Stimulated activated CD8-positive, alpha-beta memory T cell treated with anti-CD3 and anti-CD28 coated beads, Interleukin-15, amount 100 ng/mL, for 1 hour (primary cell): ENCODE data around the gene YOD1.

Source experiments
- DNase-seq: peaks from one replicate; pipeline ENCODE4 v3.0.0-alpha.2; 2020; ENCODE audit warnings: low read depth

The YOD1 gene

GRCh38 chr1:207025146-207025880, 25.7 kb downstream of the YOD1 start:
- DNase-seq = no peak

- DNase-seq = no peak
Measured at GRCh38 chr1:207024202-207025145, 26.5 kb downstream of the YOD1 start.

- DNase-seq = no peak
Measured at GRCh38 chr1:207022996-207023679, 27.9 kb downstream of the YOD1 start.

- DNase-seq = no peak
Measured at GRCh38 chr1:207021876-207022596, 29.0 kb downstream of the YOD1 start.

GRCh38 chr1:207021139-207021861, 29.7 kb downstream of the YOD1 start:
- no peak for DNase-seq

- DNase-seq = no peak
Measured at GRCh38 chr1:207020709-207021107, 30.3 kb downstream of the YOD1 start.

- DNase-seq = no peak
Measured at GRCh38 chr1:207020065-207020708, 30.8 kb downstream of the YOD1 start.

GRCh38 chr1:207019661-207020060, 31.3 kb downstream of the YOD1 start:
- DNase-seq = no peak

- DNase-seq = no peak
Measured at GRCh38 chr1:207019161-207019560, 31.8 kb downstream of the YOD1 start.

GRCh38 chr1:207018707-207019106, 32.3 kb downstream of the YOD1 start:
- DNase-seq = no peak

- DNase-seq = no peak
Measured at GRCh38 chr1:207017615-207018559, 33.1 kb downstream of the YOD1 start.

GRCh38 chr1:207015791-207016190, 35.2 kb downstream of the YOD1 start:
- DNase-seq = no peak

GRCh38 chr1:207014728-207015127, 36.3 kb downstream of the YOD1 start:
- no peak for DNase-seq

- no peak for DNase-seq
Measured at GRCh38 chr1:207013321-207014085, 37.5 kb downstream of the YOD1 start.

- DNase-seq = no peak
Measured at GRCh38 chr1:207010726-207011125, 40.3 kb downstream of the YOD1 start.

- no peak for DNase-seq
Measured at GRCh38 chr1:207009945-207010344, 41.1 kb downstream of the YOD1 start.

- DNase-seq = no peak
Measured at GRCh38 chr1:207009182-207009850, 41.7 kb downstream of the YOD1 start.

GRCh38 chr1:207007352-207008033, 43.5 kb downstream of the YOD1 start:
- no peak for DNase-seq
